Measurements from ENCODE around the gene YIF1B.
"Not testable (repeated sequence)": the region's sequence is repeated elsewhere in the genome, so short reads cannot be mapped to it uniquely, and the experiment has no call there.

YIF1B gene

DNA sequence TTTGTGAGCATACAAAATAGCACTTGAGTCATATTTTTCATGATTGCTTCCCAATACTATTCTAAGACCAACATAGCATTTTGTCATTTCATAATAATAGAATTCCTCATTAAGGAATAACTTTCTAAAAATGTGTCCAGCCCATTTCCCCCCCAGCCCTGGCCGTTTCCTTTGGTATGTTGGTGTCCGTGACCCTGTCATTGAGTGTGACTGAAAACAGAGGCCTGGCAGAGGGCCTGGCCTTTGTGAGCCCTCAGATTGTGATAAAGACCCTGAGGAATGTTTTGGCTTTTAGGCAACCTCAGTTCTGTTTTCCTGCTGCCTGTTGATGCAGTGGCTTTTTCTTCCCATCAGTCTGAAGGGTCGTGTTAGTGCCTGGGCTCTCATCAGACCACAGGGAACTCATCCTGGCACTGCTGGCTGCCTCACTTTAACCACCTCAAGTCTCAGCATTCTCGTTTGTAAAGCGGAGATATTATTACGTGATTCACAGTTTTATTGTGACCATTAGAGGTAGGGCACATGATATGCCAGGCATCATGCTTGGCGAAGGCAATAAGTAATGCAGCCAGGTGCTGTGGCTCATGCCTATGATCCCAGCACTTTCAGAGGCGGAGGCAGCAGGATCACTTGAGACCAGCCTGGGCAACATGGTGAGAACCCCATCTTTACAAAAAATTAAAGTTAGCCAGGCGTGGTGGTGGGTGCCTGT, 37.6 kb downstream of the YIF1B start:
- no peak for DNase-seq (ENCODE audit: extremely low read depth in 1 of 2, low read depth in 1 of 2)

DNA sequence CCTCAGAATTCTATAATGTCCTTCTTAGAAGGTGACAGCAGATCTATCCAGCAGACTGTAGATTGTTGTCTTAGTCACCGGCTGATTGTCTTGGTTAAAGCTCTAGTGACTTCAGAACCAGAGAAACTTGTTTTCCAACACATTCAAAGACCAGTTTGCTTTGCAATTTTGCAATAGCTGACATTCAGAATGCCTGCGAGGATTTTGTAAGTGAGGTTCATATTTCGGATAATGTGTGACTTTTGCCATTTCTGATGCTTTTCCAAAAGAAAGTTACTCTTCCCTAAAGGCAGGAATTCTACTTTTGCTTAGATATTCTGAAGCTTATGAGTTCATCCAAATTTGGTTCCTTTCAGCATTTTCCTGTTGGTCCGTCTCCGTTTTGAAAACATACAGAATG, 38.2 kb downstream of the YIF1B start:
- no peak for DNase-seq (ENCODE audit: extremely low read depth in 1 of 2, low read depth in 1 of 2)

DNA sequence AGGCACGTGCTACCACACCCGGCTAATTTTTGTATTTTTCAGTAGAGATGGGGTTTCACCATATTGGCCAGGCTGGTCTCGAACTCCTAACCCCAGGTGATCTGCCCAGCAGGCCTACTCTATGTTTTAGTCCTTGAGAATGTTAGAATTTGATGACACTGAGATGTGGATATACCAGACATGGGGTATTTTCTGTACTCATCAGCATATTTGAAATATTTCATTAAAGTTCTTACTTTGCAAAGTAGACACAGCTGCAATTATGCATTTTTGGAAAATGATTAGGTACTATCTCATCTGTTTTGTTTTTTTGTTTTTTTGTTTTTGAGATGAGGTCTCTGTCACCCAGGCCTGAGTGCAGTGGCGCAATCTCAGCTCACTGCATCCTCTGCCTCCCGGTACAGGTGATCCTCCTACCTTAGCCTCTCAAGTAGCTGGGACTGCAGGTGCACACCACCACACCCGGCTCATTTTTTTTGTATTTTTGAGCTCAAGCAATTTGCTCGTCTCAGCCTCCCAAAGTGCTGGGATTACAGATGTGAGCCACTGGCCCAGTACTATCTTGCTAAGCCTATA, 38.7 kb downstream of the YIF1B start:
- DNase-seq (ENCODE audit: extremely low read depth in 1 of 2, low read depth in 1 of 2), result no peak

DNA sequence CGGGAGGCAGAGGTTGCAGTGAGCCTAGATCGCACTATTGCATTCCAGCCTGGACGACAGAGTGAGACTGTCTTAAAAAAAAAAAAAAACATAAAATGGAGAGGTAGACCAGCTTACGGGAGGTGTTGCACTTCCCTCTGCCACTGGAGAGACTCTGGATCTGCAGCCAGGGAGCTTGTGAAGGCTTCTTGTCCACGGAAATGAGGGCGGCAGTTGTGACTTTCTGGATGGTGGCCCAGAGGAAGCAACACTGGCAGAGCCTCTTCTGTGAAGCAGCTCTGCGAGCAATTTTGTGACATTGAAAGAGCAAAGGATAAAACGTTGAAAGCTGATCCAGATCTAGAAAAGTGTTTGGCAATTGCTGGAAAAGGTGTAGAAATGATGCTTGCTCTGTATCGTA, 41.0 kb downstream of the YIF1B start:
- DNase-seq (ENCODE audit: extremely low read depth in 1 of 2, low read depth in 1 of 2), result no peak

DNA sequence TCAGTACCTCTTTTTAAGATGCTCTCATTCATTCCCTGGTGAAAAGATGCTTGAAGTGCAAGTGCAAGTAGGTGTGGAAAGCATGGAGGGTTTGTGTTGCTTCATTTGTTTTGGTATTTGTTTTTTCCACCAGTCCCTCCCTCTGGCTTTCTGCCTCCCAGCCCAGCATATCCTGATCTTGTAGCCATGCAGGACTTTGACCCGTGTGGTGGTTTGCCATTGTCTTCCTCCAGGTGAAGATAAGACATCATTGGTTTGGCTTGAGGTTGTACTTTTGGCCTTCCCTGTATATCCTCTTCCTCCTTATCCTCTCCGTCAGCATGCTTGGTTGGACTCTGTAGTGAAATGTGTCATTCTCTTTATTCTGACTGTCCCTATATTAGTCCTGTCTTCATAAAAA, 42.2 kb downstream of the YIF1B start:
- no peak for DNase-seq (ENCODE audit: extremely low read depth in 1 of 2, low read depth in 1 of 2)

DNA sequence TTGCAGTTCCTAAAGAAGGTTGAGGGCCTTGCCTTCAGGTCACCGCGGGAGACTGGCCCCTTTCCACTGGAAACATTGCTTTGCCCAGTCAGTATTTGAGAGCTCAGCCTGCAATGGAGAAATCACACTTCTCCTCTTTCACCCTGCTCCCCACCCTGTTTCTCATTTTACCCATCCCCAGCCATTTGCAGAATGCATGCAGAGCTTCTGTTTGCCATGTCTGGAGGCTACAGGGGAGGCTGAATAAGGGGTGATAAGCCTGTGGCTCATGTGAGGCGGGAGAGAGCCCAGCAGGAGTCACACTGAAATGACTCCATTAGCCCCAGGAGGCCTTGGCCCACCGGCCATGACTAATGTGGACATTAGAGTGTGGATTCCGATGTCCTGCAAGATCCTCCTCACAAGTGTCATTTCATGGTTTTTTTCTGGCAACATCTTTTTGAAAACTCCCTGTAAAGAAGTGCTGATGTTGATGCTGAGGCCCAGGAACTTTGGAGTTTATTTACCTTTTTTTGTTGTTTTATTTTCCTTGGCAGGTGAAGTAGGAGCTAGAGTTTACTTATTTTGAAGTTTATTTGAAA, 45.1 kb downstream of the YIF1B start:
- no peak for DNase-seq (ENCODE audit: extremely low read depth in 1 of 2, low read depth in 1 of 2)

DNA sequence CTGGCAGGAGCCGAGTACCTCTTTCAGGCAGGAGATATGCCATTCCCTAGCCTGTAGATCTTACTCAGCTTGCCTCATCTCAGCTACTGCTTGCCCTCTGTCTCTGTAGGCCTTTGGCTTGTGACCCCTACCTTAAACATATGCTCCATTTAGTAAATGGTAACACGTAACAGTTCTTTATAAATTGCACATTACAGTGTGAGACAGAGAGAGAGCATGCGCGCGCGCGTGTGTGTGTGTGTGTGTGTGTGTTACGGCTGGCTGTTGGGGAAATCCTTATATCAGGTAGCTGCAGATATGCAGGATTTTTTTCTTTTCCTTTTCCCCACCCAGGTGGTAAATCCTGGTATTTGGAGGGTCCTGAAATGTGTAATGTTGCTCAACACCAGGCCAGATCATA, 47.2 kb downstream of the YIF1B start:
- no peak for DNase-seq (ENCODE audit: extremely low read depth in 1 of 2, low read depth in 1 of 2)

DNA sequence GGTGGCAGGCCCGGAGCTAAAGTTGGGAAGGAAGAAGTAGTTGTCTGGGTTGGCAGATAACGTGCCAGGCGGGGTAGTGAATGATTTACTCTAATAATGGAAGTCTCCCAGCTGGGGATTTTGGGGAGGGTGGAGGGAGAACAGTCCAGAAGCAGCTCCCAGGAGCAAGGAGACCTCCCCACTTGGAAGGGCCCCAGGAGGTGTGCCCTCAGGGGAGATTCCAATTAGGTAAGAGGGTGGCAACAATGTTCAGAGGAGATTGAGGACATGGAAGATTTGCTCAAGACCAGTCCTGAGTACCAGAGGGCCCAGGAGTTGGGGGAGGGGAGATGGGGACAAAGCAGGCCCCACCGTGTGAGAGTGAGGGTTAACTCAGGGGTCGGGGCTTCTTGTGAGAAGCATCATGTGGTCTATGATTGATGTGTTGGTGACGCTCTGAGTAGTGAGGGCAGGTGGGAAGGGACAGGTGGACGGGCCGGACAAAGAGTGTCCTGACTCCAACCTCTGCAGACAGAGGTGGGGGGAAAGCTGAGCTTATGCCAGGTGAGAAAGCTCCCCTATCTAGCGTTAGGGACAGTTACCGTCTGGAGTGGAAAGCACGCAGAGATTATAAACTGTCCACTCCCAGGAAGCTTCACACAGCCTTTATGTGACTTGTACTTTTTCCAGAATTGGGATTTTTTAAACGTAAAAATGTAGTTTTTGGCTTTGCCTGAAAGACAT, 47.8 kb downstream of the YIF1B start:
- DNase-seq (ENCODE audit: extremely low read depth in 1 of 2, low read depth in 1 of 2), result no peak

DNA sequence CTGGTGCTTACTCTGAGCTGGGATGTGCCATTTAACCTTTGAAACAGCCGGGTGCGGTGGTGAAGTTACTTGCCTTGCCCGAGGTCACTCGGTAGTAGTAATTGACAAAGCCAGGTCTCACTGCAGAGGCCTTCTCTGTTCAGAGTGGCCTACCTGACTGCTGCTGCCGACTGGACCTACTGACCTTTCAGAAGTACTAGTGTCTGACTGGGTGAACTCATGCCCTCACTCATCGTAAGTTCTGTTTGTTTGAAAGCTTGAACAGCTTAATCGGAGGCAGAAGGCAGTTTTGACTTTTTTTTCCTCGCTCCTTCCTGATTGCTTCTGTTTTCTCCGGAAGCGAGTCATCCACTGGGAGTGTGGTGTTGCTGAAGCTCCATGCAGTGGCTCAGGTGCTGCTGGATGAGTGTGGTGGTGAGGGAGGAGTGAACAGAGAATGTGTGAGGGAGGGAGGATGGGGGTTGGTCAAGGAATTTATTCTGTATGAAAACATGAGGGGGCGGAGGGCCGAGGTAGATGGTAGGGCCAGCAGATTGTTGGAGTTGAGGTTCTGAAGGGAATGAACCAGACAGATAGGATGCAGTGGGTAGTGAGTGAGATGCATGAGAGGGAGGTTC, 48.7 kb downstream of the YIF1B start:
- no peak for DNase-seq (ENCODE audit: extremely low read depth in 1 of 2, low read depth in 1 of 2)

DNA sequence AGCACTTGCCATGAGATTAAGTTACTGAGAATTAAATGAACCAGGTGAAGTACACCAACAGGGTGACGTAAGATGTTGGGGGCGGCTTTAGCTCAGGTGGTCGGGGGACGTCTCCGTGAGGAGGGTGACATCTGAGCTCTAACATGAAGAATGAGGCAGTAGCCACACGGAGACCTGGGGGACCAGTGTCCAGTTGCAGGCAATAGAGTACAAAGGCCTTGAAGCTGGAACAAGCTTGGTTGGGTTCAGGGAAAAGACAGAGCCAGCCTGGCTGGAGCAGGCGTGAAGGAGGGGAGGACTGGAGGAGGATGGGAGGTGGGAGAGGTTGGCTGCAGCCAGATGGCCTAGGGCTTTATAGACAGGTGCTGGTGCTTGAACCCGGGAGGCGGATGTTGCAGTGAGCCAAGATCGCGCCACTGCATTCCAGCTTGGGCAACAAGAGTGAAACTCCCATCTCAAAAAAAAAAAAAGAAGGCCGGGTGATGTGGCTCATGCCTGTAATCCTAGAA, 49.8 kb downstream of the YIF1B start:
- DNase-seq (ENCODE audit: extremely low read depth in 1 of 2, low read depth in 1 of 2), result no peak

DNA sequence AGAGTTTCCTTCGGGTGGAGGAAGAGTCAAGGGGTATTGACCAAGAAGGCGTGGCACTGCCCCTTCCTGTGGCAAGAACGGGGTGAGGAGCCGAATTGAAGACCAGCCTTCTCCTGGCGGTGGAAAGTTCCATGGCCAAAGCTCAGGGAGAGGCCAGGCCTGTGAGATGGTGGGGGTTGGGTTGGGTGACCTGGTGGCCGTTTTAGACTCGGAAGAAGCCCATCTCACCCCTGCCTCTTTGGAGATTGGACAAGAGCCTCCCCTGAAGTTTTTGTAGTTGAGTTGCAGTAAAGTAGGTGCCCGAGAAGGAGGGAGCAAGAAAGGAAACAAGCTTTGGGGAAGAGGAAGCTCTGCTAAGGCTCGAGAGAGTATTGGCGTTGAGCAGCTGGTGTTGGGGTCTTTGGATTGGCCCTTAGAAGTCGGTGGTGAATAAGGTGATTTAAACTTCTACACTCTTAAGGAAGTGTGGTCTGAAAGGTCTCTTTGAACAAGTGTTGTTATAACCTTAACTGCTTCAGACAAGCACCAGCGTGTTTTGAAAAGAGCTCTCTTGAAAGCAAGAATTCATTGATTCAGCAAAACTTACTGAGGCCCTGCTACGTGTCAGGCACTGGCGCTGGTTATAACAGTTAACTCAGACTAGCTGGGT, 50.4 kb downstream of the YIF1B start:
- no peak for DNase-seq (ENCODE audit: extremely low read depth in 1 of 2, low read depth in 1 of 2)

DNA sequence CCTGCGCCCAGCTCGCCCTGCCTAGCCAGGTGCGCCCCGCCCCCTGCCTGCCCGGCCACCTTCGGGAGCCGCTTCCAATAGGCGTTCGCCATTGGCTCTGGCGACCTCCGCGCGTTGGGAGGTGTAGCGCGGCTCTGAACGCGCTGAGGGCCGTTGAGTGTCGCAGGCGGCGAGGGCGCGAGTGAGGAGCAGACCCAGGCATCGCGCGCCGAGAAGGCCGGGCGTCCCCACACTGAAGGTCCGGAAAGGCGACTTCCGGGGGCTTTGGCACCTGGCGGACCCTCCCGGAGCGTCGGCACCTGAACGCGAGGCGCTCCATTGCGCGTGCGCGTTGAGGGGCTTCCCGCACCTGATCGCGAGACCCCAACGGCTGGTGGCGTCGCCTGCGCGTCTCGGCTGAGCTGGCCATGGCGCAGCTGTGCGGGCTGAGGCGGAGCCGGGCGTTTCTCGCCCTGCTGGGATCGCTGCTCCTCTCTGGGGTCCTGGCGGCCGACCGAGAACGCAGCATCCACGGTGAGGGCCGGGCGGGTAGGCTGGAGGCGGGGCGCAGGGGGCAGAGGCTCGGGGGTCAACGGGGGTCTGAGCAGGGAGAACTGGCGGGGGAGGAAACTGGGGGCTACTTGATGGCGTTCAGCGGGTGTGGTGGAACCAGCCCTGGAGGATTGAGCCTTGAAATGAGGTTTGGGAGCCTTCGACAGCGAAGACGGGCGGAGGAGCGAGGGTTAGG, 51.1 kb downstream of the YIF1B start, which contains the start of gene SPINT2:
SPINT2 (plus strand) TSS at position 88 of the 727 bp plus-strand sequence; CDS start at position 408, 320 bp downstream.
- DNase-seq (ENCODE audit: extremely low read depth in 1 of 2, low read depth in 1 of 2), result peak in 1 of 2 donors; percentile 37

DNA sequence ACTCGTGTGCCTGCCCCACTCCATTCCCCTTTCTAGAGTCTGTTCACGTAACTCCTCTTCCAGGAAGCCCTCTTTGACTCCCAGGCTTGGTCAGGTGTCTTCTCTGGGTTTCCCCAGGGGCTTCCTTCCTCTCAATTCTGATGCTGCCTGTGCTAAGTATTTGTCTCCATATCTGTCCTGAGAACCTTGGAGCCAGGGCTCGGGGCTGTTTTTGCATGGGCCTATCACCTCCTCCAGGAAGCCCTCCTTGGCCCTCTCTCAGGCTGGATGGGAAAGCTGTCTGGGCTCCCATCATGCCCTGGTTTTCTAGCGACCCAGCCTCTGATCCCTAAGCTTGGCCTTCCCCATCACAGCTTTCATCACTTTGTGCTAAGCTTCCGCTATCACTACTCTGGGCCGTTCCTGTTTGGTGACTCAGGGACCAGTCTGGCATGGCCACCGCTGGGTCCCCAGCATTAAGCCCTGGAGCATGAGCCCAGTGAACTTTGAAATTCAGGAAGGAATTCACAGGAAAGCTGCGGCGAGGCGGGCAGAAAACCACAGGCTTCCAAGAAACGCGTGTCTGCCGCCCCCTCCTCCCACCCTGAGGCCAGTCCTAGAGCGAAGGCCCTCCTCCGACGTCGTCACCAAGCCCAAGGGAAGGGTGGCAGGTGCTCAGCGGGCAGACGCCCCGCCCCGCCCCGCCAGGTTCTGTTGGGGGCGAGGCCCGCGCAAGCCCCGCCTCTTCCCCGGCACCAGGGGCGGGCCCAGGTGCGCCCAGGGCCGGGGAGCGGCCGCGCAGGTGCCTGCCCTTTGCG, 51.9 kb downstream of the YIF1B start:
- peak; percentile 34 to 61 for DNase-seq (ENCODE audit: extremely low read depth in 1 of 2, low read depth in 1 of 2)

DNA sequence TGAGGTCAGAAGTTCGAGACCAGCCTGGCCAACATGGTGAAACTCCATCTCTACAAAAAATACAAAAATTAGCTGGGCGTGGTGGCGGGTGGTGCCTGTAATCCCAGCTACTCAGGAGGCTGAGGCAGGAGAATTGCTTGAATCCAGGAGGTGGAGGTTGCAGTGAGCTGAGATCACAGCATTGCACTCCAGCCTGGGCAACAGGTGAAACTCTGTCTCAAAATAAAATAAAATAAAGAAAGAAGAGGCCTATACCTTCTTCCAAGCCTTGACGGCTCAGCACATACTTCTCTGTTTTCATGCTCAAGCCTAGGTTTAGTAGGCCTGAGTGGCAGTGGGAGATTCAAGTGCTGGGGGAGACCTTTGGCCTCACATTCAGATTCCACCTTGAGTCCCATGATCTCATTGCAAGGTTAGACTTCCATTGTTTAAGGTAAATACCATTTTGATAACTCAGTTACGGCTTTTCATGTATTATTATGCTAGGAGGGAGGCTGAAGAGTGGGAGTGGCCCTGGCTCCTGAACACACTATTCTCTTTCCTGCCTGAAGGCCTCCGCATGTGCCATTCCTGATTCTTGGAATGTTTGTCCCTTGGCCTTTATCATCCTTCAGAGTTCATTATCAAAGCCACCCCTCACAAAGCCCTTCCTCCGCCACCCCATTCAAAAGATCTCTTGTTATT, 53.0 kb downstream of the YIF1B start:
- DNase-seq (ENCODE audit: extremely low read depth in 1 of 2, low read depth in 1 of 2), result no peak

DNA sequence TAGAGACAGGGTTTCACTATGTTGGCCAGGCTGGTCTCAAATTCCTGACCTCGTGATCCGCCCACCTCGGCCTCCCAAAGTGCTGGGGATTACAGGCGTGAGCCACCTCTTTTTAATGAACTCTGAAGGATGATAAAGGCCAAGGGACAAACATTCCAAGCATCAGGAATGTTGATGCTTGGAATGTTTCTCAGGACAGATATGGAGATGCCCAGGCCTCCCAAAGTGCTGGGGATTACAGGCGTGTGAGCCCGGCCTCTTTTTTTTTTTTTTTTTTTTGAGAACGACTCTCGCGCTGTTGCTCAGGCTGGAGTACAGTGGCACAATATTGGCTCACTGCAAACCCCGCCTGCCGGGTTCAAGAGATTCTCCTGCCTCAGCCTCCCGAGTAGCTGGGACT, 53.8 kb downstream of the YIF1B start:
- DNase-seq (ENCODE audit: extremely low read depth in 1 of 2, low read depth in 1 of 2), result not testable (repeated sequence)

DNA sequence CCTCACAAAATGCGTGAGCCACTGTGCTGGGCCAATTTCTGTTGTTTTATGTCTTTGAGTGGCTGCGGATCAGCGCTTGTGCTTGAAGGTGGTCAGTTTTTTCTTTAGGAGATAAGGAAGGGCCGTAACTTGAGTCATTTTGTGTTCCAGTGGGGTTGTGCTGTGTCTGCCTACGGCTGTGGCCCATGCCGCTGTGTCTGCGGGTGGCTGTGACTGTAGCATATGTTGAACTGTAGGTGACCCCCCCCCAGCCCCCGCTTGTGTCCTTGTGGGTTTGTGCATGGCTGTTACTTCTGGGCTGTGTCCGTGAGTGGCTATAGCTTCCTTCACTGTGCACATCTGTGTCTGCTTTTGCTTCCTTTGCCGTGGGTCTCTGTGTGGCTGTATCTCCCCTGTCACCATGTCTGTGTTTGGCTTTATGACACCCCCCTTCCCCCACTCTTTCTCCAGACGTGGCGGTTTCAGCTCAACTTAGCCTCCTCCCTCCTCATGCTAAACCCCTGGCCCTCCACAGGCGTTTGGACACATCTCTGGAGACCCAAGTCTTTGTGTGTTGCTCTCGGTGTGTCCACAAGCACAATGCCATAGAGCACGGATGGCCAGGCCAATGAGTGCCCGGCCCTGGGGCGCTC, 60.2 kb downstream of the YIF1B start:
- DNase-seq (ENCODE audit: extremely low read depth in 1 of 2, low read depth in 1 of 2), result no peak

DNA sequence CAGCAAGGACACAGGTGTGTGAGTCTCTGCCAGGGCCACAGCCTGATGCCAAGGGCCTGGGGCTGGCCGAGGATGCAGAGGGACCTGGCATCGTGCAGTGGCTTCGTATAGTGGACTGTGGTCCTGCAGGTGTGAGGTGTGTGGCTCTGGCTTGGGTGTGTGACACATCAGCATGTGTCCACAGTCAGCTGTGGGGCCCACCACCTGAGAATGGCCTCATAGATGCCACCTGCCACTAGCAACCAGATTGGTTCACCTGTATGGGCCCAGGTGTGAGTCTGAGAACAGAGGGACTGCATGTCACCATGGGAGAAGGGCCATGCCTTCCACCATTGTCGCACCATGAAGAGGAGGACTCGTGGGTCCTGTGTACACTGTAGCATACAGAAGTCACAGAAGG, 62.0 kb downstream of the YIF1B start:
- DNase-seq (ENCODE audit: extremely low read depth in 1 of 2, low read depth in 1 of 2), result no peak

All from activated CD8-positive, alpha-beta memory T cell treated with anti-CD3 and anti-CD28 coated beads for 1 hour (primary cell).